HCT116 (cell line): ENCODE data around the gene PML.

Source experiments
- CTCF ChIP-seq, 3 experiments: fragments of 200-600 bp in 1 of 3; sonication (generic) in 1 of 3; IDR thresholded peaks in 2 of 3; conservative IDR thresholded peaks in 1 of 3; 2 replicates each; pipeline ENCODE4 v1.5.1; 2012 to 2017; ENCODE audit warnings: low read depth in 2 of 3, low read length in 2 of 3, antibody characterized with exemption in 1 of 3, borderline replicate concordance in 1 of 3, control low read depth in 1 of 3, mild to moderate bottlenecking in 1 of 3, mixed read lengths in 1 of 3, mixed run types in 1 of 3, moderate library complexity in 1 of 3; ENCODE audit not compliant: insufficient read depth in 1 of 3
- EZH2 ChIP-seq: fragments of 200-600 bp; sonication (generic); IDR thresholded peaks from 2 replicates; pipeline ENCODE4 v1.6.1; 2017; ENCODE audit warnings: antibody characterized with exemption, mixed run types
- EZH2phosphoT487 ChIP-seq: fragments of 200-600 bp; IDR thresholded peaks from 2 replicates; pipeline ENCODE4 v1.6.1; 2018; ENCODE audit warnings: antibody characterized with exemption, borderline replicate concordance
- POLR2A ChIP-seq: IDR thresholded peaks from 2 replicates; pipeline ENCODE4 v1.7.0; 2011; ENCODE audit warnings: borderline replicate concordance; ENCODE audit not compliant: insufficient read depth, insufficient read length; ENCODE audit errors: extremely low read depth
- POLR2AphosphoS5 ChIP-seq: IDR thresholded peaks from 2 replicates; pipeline ENCODE4 v1.6.1; 2011; ENCODE audit warnings: mild to moderate bottlenecking, low read depth, low read length, moderate library complexity
- RAD21 ChIP-seq: IDR thresholded peaks from 2 replicates; pipeline ENCODE4 v1.6.1; 2012; ENCODE audit warnings: low read depth, mild to moderate bottlenecking
- REST ChIP-seq: IDR thresholded peaks from 2 replicates; pipeline ENCODE4 v1.6.1; 2012; ENCODE audit warnings: low read depth
- SP1 ChIP-seq: IDR thresholded peaks from 2 replicates; pipeline ENCODE4 v1.6.1; 2012; ENCODE audit warnings: low read depth
- ZNF274 ChIP-seq: fragments of 200-500 bp; sonication (Bioruptor generic); IDR thresholded peaks from 2 replicates; pipeline ENCODE4 v1.6.1; 2014; ENCODE audit warnings: mild to moderate bottlenecking, low read depth, low read length, inconsistent platforms

- TF ChIP-seq SP1 (no peak), RAD21 (no peak), CTCF (IDR thresholded peaks at IDR 0.05 in 2 of 3, conservative IDR thresholded peaks at IDR 0.05 in 1 of 3; ENCODE audit: borderline replicate concordance in 1 of 3, insufficient read depth in 1 of 3, low read depth in 2 of 3, low read length in 2 of 3) (no peak), ZNF274 (no peak), POLR2AphosphoS5 (no peak), EZH2 (no peak), POLR2A (no peak), REST (no peak), EZH2phosphoT487 (no peak)
Observed at GRCh38 chr15:74028646-74029045, 34.1 kb downstream of the PML start.
